GM08714 (cell line): ENCODE data around the gene SHC1.
A peak's percentile ranks its signal among the peaks of the same experiment; 100 is the strongest.

Experiments
- H3K4me3 ChIP-seq: fragments of 200-500 bp; sonication (Bioruptor generic); 2 replicates; pipeline ENCODE4 v1.5.1; 2014; ENCODE audit warnings: mild to moderate bottlenecking, low read length, inconsistent platforms
- ZNF274 ChIP-seq: IDR thresholded peaks from 2 replicates; pipeline ENCODE4 v1.6.1; 2012; ENCODE audit warnings: mild to moderate bottlenecking, low read depth, low read length

Gene SHC1, protein sequence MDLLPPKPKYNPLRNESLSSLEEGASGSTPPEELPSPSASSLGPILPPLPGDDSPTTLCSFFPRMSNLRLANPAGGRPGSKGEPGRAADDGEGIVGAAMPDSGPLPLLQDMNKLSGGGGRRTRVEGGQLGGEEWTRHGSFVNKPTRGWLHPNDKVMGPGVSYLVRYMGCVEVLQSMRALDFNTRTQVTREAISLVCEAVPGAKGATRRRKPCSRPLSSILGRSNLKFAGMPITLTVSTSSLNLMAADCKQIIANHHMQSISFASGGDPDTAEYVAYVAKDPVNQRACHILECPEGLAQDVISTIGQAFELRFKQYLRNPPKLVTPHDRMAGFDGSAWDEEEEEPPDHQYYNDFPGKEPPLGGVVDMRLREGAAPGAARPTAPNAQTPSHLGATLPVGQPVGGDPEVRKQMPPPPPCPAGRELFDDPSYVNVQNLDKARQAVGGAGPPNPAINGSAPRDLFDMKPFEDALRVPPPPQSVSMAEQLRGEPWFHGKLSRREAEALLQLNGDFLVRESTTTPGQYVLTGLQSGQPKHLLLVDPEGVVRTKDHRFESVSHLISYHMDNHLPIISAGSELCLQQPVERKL

DNA sequence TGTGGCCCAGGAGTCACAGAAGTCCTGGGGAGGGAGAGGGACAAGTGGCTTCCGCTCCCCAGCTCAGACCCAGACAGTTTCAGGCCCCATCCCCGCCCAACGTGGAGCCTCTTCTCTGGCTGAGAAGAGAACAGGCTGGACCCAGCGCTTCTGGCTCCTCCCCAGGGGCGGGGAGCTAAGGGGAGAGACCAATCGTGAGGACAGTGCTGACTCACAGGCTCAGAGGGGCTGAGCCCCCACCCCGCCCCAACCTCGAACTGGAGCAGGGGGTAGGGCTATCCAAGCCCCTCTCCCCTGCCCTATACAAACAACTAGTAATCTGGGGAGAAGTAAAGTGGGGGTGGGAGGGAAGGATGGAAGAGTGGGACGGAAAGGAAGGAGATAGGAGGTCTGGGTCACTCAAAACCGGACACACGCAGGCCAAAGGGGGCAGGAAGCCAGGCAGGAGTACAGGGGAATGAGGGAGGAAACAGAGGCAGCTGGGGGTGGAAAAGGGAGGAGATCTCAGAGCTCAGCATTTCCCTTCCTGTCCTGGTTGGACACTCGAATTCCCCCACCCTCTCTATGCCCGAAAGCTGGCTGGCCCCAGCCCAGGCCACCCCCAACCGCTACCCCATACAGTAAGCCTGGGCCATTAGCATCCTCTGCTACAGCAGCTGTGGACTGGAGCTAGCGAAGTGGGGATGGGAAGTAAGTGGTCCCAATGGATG is at the start of gene SHC1:
SHC1 (minus strand) TSS at position 117 of the 710 bp plus-strand sequence. CDS start 221 bp downstream, outside the sequence.
- no peak for TF ChIP-seq ZNF274
- H3K4me3 ChIP-seq: peak within 1 kb of the TSS; percentile 24; the same call in 1 of the 2 replicates

DNA sequence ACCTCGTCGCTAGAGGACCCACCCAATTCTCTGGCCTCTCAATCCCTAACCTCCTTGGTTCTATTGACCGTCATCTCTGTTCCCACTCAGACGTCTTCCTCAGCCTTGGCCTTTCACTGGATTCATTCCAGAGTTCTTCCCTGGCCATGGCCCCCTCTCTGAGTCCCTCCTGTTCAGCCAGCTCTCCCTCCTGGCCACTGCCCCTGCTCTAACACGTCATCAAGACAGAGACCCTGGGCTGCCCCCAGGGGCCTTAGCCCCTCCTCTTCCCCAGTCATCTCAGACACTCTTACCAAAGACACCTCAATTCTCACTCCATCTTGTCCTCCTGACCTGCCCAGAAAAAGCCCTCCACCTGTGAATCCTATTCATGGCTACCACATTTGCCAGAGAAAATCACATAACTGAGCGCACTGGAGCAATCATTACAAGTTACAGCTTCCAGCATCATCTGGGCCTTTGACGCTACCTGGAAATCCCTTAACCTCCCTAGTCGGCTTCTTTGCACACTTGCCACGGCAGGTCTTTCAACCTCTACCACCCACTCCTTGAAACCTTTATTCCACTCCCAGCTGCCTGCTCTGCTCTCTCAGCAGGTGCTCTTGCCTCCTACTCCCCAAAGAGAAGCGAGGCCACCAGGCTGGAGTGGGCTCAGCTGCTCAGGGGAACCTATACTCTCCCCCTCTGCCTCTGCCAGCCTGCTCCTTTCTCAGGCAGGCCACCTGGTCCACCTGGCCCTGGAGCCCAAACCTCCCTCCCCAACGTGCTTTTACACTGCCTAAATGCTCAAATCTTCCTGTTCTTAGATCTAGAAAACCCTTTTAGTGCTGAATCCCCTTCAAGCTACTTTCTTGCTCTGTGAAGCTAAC is 49.1 kb upstream of the SHC1 start:
- TF ChIP-seq ZNF274: no peak
- H3K4me3 ChIP-seq: no peak overlapping the region

DNA sequence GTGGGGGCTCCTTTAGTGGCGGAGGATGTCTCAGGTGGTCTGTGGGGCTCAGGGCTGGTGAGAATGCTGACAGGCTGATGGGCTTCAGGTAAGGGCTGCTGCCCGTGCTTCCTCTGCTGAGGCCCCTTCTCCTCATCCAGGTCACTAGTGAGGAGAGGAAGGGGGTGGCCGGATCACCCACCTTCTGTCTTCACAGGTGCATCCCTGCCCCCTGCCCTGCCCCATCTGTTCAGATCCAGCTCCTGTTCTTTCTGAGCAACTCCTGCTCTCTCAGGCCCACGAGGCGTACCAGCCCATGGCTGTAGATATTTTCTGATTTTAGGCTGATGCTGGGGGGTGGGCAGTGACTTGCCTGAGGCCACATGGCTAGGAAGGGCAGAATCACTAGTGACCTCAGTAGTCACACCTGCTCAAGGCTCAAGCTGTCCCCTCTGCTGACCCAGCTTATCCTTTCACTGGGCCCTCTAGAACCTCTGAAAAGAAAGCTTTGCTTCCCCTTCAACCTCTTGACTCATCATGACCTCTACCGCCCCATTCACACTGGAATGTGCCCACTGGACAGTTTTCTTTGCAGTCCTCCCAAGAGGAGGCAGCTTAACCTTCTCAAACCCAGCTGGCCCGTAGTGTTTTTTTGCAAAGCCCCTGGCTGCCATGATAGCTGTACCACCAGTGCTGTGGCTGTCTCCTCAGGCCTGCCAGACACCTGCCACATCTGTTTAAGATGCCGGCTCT is 48.2 kb upstream of the SHC1 start:
- H3K4me3 ChIP-seq: no peak overlapping the region
- TF ChIP-seq ZNF274: no peak

DNA sequence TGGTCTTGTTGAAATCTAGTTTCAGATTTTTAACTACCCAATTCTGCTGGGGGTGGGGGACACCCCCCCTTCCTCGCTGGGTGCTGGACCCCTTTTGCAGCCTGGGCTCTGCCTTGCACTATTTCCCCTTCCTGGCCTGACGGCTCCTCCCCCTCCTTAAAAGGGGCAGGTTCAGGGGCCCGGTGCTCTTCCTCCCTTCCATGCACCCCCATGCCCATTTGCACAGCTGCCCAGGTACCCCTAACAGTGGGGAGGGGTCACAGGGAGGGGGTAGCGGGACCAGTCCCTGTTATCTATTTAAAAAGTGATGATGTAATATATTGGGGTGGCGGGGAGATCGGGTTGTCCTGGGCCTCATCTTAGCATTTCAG is 47.4 kb upstream of the SHC1 start:
- no peak for TF ChIP-seq ZNF274
- H3K4me3 ChIP-seq: peak overlapping the region; percentile 7; the same call in 1 of the 2 replicates

DNA sequence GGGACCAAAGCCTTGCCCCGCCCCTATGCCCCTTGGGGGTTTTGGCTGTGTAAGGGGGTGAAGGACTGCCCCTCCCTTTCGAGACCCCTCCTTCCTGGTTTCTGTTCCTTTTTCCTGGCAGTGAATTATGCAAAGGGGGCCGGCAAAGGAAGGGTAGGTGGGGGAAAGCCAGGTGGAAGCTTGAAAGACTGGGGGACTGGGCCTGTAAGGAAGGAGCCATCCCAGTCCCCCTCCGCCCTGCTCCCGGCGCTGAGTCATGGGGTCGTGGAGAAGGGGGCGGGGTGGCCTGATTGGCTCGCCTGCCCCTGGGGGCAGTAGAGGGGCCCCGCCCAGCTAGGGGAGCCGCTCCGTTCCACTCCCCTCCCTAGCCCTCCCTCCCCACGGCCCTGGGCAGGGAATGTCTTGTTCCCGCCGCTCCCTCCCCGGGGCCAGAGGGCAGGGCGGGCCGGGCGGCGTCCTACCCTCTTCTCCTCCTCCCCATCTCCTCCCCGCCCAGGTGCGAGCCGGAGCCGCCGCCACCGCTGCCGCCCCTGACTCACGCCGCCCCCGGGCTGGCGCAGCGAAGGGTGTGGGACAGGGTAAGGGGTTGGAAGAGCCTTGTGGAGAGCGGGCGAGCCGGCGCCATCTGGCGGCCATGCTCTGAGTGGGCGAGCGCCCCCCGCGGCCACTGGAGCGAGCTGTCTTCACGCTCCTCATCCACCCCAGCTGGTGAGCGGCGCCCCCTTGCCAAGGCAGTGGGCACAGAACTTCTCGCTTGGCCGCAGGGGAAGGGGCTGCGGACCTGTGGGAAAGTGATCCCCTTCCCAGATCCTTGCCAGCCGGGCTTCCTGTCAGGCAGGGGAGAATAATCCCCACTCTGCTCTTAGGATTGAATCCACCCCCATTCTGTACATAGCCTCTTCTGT is 46.7 kb upstream of the SHC1 start:
- peak overlapping the region; percentile 7; the same call in 1 of the 2 replicates for H3K4me3 ChIP-seq

DNA sequence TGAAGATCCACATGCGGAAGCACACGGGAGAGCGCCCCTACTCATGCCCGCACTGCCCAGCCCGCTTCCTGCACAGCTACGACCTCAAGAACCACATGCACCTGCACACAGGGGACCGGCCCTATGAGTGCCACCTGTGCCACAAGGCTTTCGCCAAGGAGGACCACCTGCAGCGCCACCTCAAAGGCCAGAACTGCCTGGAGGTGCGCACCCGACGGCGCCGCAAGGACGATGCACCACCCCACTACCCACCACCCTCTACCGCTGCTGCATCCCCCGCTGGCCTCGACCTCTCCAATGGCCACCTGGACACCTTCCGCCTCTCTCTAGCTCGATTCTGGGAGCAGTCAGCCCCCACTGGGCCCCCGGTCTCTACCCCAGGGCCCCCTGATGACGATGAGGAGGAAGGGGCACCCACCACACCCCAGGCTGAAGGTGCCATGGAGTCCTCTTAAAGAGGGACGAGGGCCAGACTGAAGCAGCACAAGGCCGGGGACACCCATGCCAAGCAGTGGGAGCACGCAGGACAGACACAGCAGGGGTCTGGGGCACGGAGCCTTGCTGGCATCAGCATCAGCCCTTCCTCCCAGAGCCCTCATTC is 45.8 kb upstream of the SHC1 start:
- H3K4me3 ChIP-seq: no peak overlapping the region
- TF ChIP-seq ZNF274: no peak

More for the DNA sequence above, 46.7 kb upstream of the SHC1 start:
- no peak for TF ChIP-seq ZNF274

DNA sequence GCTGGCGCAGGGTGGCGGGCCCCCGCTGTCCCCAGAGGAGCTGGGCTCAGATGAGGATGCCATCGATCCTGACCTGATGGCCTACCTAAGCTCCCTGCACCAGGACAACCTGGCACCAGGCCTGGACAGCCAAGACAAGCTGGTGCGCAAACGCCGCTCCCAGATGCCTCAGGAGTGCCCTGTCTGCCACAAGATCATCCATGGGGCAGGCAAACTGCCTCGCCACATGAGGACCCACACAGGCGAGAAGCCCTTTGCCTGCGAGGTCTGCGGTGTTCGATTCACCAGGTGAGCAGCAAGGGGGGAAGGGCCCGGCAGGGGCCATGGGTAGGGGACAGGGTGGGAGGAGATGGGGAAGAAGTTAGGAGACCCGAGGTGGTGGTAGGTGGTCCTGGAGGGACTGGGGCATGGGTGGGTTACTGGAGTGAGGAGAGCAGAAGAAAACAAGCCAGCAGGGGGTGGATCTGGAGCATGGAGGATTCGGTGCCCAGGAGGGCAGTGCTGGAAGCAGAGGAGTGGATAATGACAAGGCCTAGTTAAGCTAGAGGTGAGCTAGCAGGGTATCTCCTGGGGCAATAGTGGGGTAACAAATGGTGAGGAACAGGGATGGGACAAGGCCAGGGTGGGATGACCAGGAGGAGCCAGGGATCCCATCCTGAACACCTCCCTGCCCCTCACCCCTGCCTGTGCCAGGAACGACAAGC is 45.1 kb upstream of the SHC1 start:
- TF ChIP-seq ZNF274: no peak
- H3K4me3 ChIP-seq: no peak overlapping the region

DNA sequence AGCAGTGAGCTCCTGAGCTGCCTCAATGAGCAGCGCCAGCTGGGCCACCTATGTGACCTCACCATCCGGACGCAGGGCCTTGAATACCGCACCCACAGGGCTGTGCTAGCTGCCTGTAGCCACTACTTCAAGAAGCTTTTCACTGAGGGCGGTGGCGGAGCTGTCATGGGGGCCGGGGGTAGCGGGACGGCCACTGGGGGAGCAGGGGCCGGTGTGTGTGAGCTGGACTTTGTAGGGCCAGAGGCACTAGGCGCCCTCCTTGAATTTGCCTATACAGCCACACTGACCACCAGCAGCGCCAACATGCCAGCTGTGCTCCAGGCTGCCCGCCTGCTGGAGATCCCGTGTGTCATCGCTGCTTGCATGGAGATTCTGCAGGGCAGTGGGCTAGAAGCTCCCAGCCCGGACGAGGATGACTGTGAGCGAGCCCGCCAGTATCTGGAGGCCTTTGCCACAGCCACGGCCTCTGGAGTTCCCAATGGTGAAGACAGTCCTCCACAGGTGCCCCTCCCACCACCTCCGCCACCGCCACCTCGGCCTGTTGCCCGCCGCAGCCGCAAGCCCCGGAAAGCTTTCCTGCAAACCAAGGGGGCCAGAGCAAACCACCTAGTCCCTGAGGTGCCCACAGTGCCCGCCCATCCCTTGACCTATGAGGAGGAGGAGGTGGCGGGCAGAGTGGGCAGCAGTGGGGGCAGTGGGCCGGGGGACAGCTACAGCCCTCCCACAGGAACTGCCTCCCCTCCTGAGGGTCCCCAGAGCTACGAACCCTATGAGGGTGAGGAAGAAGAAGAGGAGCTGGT is 44.4 kb upstream of the SHC1 start:
- no peak overlapping the region for H3K4me3 ChIP-seq
- no peak for TF ChIP-seq ZNF274

DNA sequence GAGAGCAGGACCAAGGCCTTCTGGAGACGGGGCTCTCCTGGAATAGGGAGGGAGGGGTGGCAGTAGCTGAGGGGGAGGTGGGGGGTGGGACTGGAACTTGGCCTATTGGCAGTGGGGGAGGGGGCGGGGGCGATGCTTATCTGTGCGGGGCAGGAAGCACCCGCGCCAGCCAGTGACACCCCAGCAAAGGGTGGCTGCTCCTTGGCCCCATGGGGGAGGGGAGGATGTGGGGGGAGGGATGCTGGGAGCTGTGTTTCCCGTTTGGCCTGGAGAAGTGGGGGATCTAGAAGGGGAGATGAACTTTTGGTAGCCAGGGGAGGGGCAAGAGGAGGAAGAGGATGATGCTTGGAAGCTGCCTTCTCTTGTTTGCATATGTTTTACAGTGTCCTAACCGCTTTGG is 43.1 kb upstream of the SHC1 start:
- TF ChIP-seq ZNF274: no peak
- H3K4me3 ChIP-seq: no peak overlapping the region

DNA sequence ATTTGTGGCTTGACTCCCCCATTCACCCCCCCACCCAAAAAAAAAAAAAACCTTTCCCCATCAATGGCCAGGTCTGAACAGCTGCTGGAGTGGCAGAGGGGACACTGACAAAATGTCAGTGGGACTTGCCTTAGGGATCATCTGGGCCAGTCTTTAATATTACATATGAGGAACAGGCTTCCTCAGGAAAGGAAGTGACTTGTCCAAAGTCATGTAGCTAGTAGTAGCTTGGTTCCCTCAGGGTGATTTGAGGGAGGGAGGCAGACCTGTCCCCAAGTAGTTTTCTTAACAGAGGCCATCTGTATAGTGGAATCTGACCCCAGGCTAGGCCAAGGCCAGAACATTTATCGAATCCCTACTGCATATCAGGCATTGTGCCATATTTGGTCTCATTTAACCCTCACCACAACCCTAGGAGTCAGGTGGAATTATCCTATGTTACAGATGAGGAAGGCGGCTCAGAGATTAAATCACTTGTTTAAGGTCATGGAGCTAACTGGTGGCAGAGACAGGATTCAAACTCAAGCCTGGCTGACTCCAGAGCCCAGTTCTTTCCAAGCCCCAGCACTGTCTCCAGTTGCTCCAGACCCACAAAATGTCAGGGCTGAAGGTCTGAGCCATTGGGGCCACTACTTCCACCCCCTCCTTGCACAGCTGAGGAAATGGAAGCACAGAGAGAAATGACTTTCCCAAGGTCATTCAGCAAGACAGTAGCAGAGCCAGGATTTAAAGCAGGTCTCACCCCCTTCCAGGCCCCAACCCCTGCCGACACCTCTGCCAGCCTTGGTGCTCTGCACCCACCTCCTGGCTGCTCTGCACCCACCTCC is 42.4 kb upstream of the SHC1 start:
- no peak overlapping the region for H3K4me3 ChIP-seq
- no peak for TF ChIP-seq ZNF274
